Panc1 (cell line): Measurements from ENCODE around the gene BRPF1. TPM values are rescaled to one million over a fixed set of nuclear protein-coding genes. Genes with fewer than 3 reads are reported as not detected.

Source experiments
- ATAC-seq: fragments of 200-7000 bp; cut with Tn5 transposase; 2 replicates; pipeline ENCODE4 v1.9.1; 2020; ENCODE audit warnings: mild to moderate bottlenecking, moderate library complexity
- BruUV-seq: library from RNA; stranded (reverse); fragments of 400-500 nt; replicated peaks from 2 replicates; lab custom pipeline; 2021; lab: Mats Ljungman, UMichigan
- CTCF ChIA-PET: fragments of 300-600 bp; sonication (Branson Sonifier 250); formaldehyde crosslinking; loops from one replicate; lab custom pipeline; 2022; ENCODE audit warnings: antibody characterized with exemption; lab: Charles Lee
- POLR2A ChIA-PET: fragments of 300-600 bp; sonication (Branson Sonifier 250); formaldehyde crosslinking; loops from one replicate; lab custom pipeline; 2022; ENCODE audit warnings: antibody characterized with exemption; lab: Charles Lee
- DNase-seq: peaks from one replicate; pipeline ENCODE4 v3.0.0-alpha.2; 2010; ENCODE audit warnings: low read depth, low spot score
- H3K27ac ChIP-seq: 2 replicates; pipeline ENCODE4 v1.5.1; 2011; ENCODE audit warnings: mild to moderate bottlenecking, low read length, inconsistent platforms
- H3K27me3 ChIP-seq: fragments of 200-500 bp; sonication (Bioruptor generic); 2 replicates; pipeline ENCODE4 v1.6.0; 2014; ENCODE audit warnings: low read length, inconsistent platforms; ENCODE audit not compliant: control insufficient read depth, insufficient read depth
- H3K36me3 ChIP-seq: fragments of 200-500 bp; sonication (Bioruptor generic); 2 replicates; pipeline ENCODE4 v1.5.1; 2014; ENCODE audit warnings: inconsistent platforms, mild to moderate bottlenecking, low read length, moderate library complexity; ENCODE audit not compliant: control insufficient read depth, insufficient read depth
- H3K4me1 ChIP-seq: 2 replicates; pipeline ENCODE4 v1.5.1; 2011; ENCODE audit warnings: inconsistent platforms, mild to moderate bottlenecking, low read length, moderate library complexity; ENCODE audit not compliant: control insufficient read depth, insufficient read depth
- H3K4me3 ChIP-seq, 2 experiments: 2 replicates each; pipeline ENCODE4 v1.5.1; 2011 to 2012; ENCODE audit warnings: low read depth in 2 of 2, low read length in 2 of 2, mild to moderate bottlenecking in 2 of 2, inconsistent platforms in 1 of 2, moderate library complexity in 1 of 2
- H3K9me3 ChIP-seq: fragments of 200-500 bp; sonication (Bioruptor generic); 2 replicates; pipeline ENCODE4 v1.5.1; 2014; ENCODE audit warnings: low read depth, mild to moderate bottlenecking, inconsistent platforms, low read length, moderate library complexity; ENCODE audit not compliant: control insufficient read depth, insufficient read depth
- CTCF ChIP-seq: fragments of 450-650 bp; IDR thresholded peaks from 2 replicates; pipeline ENCODE4 v1.5.1; 2017; ENCODE audit warnings: mild to moderate bottlenecking
- POLR2AphosphoS5 ChIP-seq: IDR thresholded peaks from 2 replicates; pipeline ENCODE4 v1.6.1; 2012; ENCODE audit warnings: mild to moderate bottlenecking, low read depth, low read length, moderate library complexity
- REST ChIP-seq, 2 experiments: IDR thresholded peaks; 2 replicates each; pipeline ENCODE4 v1.6.1; 2011 to 2012; ENCODE audit warnings: low read depth in 2 of 2, control low read depth in 1 of 2, low read length in 1 of 2, mild to moderate bottlenecking in 1 of 2, moderate library complexity in 1 of 2; ENCODE audit not compliant: insufficient read depth in 1 of 2
- SIN3A ChIP-seq: IDR thresholded peaks from 2 replicates; pipeline ENCODE4 v1.6.1; 2012; ENCODE audit warnings: low read depth, mild to moderate bottlenecking, low read length, moderate library complexity, borderline replicate concordance; ENCODE audit not compliant: insufficient read depth
- TCF7L2 ChIP-seq: IDR thresholded peaks from 2 replicates; pipeline ENCODE4 v1.6.1; 2011; ENCODE audit warnings: mild to moderate bottlenecking, low read depth, low read length, inconsistent platforms
- in situ Hi-C: cut with HindIII; loops from 2 replicates; pipeline ENCODE4 v1.10.0; 2016; ENCODE audit warnings: low sequenced_read_pairs, low pct_unique_long_range_greater_than_20kb
- intact Hi-C: fragments of 100-400 bp; cut with micrococcal nuclease; formaldehyde crosslinking; loops from one replicate; pipeline ENCODE4 v1.10.0; 2022; ENCODE audit not compliant: unreplicated experiment
- total RNA-seq: library from RNA; stranded (reverse); gene quantifications from one replicate; pipeline ENCODE4 v1.2.1, GENCODE V29; 2021; ENCODE audit not compliant: unreplicated experiment

BRPF1 gene
- total RNA-seq, 1 experiment from 2014 or later: 17.4 TPM

- TF ChIP-seq CTCF (no peak), POLR2AphosphoS5 (no peak)
- ATAC-seq (peak; percentile 88), DNase-seq (no peak)
- POLR2A ChIA-PET: interaction anchor here (0.7 kb wide), 1 partner anchor 183 kb away, joined by 4 read pairs; no protein-coding TSS in a partner anchor
- BruUV-seq: no TSS peak
- Histone ChIP-seq H3K4me3 (peak overlapping the region; percentile 69 to 84), H3K27me3 (no peaks in the 10 kb centered on the region), H3K36me3 (no peaks in the 10 kb centered on the region; the same call in 1 of the 2 replicates), H3K27ac (peak overlapping the region; percentile 74), H3K9me3 (no peaks in the 10 kb centered on the region), H3K4me1 (peaks cover 7% of the 10 kb centered on the region; the same call in 1 of the 2 replicates)
- intact Hi-C loops (no loop called here), in situ Hi-C loops (no loop called here)
- CTCF ChIA-PET: interaction anchor here (0.6 to 1.2 kb wide), 4 partner anchors 84 to 532 kb away, joined by 3 to 5 read pairs (median 4); no protein-coding TSS in a partner anchor
These were observed 804 bp upstream of the BRPF1 start for GRCh38 chr3:9730657-9731205.

GRCh38 chr3:9732080-9732739 lies 675 bp downstream of the BRPF1 start:
- ChIA-PET POLR2A (interaction anchor here (0.6 kb wide), 1 partner anchor 9 kb away, joined by 8 read pairs; no protein-coding TSS in a partner anchor), CTCF (no interaction called here)
- Histone ChIP-seq H3K4me1 (peaks cover 7% of the 10 kb centered on the region; the same call in 1 of the 2 replicates), H3K9me3 (no peaks in the 10 kb centered on the region), H3K27me3 (no peaks in the 10 kb centered on the region), H3K27ac (peak overlapping the region; percentile 83; the same call in 1 of the 2 replicates), H3K4me3 (peak overlapping the region; percentile 70 to 84), H3K36me3 (no peaks in the 10 kb centered on the region; the same call in none of the 2 replicates)
- in situ Hi-C loops (no loop called here), intact Hi-C loops (no loop called here)
- no peak for ATAC-seq
- TF ChIP-seq SIN3A (no peak), CTCF (no peak)
- no peak for DNase-seq
- no TSS peak for BruUV-seq

GRCh38 chr3:9732740-9733115 lies 1.2 kb downstream of the BRPF1 start:
- Histone ChIP-seq H3K4me1 (peaks cover 7% of the 10 kb centered on the region; the same call in 1 of the 2 replicates), H3K4me3 (peak overlapping the region; percentile 70 to 84), H3K27ac (peak overlapping the region; percentile 83; the same call in 1 of the 2 replicates), H3K9me3 (no peaks in the 10 kb centered on the region), H3K36me3 (no peaks in the 10 kb centered on the region; the same call in none of the 2 replicates), H3K27me3 (no peaks in the 10 kb centered on the region)
- ATAC-seq (no peak), DNase-seq (no peak)
- intact Hi-C loops: no loop called here
- TF ChIP-seq REST (IDR thresholded peaks at IDR 0.05; ENCODE audit: insufficient read depth in 1 of 2, low read depth in 2 of 2, low read length in 1 of 2): no peak
- TF ChIP-seq TCF7L2: no peak
- TF ChIP-seq POLR2AphosphoS5: no peak
- TF ChIP-seq SIN3A: no peak
- TF ChIP-seq CTCF: no peak
- TSS peak; percentile 60 for BruUV-seq
- ChIA-PET POLR2A (interaction anchor here (0.5 kb wide), 1 partner anchor 529 kb away, joined by 9 read pairs; no protein-coding TSS in a partner anchor), CTCF (no interaction called here)
- in situ Hi-C loops: no loop called here
